GM18867 (cell line): ENCODE data around the gene C9.
"Not testable (repeated sequence)": the region's sequence is repeated elsewhere in the genome, so short reads cannot be mapped to it uniquely, and the experiment has no call there.

Source experiments
- ATAC-seq: cut with Tn5 transposase; IDR thresholded peaks from one replicate; pipeline ENCODE4 v1.9.1; 2021; ENCODE audit warnings: mild to moderate bottlenecking, moderate library complexity; ENCODE audit not compliant: unreplicated experiment

Gene C9

DNA sequence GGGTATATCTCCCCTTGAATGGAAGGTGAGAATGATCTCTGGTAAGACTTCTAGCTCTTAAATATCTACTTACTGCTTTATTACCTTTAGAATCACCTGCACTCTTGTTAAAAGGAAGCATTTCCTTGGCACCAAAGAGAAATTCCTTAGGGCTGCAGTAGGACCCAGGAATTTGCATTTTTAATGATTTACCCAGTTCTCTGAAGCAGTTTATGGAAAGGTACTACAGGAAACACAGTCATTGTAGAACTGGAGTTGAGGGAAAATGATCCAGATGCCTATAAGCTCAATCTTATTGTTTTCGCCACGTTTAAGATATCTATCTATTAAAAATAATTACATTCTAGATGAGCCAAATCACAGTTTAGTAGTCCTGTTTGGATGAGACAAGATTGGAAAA is 9.5 kb upstream of the C9 start:
- no peak for ATAC-seq

DNA sequence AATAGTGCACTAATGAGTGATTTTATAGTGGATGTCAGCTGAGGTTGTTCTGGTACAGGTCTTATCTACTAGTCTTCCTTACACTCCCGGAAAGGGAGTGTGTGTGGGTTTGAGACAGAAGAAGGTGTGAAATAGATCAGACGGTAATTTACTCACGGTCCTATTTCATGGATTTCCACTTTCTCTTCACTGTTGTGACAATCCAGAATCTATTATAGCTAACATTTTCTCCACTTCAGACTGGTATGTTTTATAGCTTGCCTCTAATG is 7.0 kb upstream of the C9 start:
- ATAC-seq, result no peak

DNA sequence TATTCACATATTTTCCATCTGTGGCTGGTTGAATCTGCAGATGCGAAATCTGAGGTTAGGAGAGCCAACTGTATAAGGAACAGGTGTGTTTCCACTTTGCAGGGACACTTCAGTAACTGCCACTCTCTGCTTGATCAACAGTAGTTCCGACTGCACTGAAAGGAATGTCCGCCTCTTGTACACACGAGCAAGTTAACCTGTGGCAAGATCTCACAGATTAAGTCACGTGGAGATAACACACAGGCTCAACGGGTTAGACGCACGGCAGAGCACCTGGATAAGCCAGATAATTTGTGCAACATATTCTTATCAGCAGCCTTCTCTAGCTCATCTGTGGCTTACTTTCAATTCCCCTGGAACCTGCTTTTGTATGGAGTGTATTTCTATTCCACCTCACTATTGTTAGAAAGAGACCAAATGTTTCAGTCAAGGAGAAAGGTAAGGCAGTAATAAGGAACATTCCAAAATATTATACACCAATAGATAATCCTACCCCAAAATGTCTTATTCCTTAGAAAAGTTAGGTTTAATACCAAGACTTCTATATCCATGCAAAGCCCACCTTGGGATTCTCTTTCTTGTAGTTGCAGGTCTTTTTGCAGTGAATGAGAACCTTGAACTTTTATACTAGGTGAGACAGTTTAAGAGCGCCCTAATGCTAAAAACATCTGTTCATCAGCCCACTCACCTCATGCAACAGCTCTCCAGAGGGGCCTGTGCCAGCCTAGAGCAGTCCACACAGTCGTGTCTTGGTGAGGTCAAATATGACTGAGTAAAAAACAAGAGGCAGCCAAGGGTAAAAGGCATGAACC is 6.5 kb upstream of the C9 start:
- no peak for ATAC-seq

DNA sequence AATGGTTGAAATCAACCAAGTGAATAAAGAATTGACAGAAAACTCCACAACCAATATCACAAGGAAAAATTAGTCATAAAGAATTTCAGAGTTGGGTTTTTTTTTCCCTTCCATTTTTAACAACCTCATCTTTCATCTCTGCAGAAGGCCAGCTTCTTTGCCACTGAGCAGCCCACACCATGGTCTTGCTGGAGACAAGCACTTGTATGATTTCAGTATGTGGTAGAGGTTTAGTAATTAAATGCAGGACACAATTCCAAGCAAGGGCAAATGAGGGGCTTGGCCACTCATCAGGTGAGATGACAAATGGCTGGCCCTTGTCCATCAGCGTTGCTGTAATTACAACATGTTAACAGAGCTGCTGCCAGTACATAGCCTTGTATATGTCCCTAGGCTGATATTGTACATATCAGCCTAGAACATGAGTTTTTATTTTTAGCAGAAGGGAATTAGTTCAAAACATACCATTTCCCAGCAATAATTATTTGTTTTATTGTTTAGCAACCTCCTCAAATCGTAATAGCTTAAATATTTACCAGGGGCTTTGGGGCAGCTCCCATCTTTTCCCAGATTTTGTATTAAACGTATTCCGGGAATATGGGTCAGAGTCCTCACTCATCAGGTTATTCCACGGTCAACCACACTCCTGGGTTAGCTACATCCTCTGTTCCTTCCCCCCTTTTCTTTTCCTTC is 5.0 kb upstream of the C9 start:
- no peak for ATAC-seq

DNA sequence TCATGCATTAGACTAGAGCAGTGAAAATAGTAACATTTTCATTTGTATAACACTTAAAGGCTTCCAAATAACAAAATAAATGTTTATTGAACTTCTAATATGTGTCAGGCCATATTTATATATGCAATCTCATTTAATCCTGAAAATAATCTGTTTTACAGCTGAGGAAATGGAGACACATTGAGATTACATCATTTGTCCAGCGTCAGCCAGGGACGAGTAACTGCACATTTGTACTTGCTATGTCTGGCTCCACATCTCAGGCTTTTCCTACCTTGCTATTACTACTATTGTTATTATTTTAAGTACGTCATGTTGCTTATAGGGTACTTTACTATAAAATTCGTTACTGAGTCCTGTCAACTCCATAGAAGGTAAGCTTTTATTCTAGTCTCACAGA is 3.8 kb upstream of the C9 start:
- no peak for ATAC-seq

DNA sequence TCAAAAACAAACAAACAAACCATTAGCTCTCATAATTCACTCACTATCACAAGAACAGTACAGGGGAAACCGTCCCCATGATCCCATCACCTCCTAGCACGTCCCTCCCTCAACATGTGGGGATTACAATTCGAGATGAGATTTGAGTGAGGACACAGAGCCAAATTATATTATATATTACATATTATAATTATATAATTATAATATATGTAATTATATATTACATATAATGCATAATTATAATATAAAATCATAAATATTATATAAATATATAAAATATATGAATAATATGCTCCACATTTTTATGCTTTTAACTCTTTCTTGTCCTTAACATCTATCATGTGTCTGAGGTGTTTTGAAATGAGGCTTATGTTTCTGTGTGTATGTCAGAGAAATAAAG is 3.4 kb upstream of the C9 start:
- no peak for ATAC-seq

DNA sequence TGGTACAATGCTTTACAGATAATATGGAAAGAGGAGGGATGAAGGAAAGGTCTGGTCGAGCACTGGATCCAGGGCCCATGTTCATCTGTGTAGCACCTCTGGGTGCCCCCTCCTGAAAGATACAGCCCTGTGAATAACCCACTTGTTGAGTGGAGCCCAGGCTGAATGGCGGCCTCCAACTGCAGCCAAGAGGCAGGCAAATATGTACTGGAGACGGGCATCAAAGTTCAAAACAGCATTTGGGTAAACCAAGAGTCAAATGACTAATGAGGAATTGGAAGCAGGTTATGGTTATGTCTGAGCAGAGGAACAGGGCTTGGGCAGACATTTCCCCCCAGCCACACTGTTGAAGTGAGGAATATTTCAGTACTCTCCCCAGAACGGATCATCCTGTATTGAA is 1.1 kb downstream of the C9 start:
- ATAC-seq, result no peak

DNA sequence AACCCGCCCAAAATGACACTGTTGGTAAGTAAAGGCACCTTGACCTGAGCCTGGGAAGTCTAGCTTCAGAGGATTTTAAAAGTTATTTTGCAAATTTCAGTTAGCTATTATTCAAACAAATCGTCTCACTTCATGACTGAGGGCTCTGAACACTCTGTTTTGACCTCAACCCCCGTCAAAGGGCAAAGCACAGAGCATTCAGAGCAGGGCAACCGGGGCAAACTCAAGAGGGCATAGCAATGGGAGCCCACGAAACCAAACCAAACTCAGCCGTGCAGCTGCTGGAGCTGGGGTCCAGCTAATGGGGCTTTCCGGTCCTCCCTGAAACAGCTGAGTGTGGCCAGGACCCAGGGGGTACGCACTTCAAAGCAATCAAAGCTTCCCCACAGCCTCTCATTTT is 1.6 kb downstream of the C9 start:
- ATAC-seq, result no peak

DNA sequence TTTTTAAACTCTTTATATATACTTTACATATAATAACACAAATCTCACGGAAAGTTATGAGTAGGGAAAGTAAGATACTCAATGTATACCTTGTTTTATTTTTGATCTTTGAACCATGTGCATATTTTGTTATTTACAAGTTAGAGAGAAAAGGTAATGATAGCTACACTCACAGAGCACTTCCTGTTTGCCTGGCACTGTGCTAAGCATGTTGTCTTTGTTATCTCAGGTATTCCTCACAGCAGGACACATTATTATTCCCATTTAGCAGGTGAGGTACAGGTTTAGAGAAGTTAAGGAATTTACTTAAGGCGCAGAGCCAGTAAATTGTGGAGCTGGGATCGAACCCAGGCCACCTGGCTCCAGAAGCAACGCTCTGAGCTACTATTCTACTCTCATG is 3.0 kb downstream of the C9 start:
- ATAC-seq, result no peak

DNA sequence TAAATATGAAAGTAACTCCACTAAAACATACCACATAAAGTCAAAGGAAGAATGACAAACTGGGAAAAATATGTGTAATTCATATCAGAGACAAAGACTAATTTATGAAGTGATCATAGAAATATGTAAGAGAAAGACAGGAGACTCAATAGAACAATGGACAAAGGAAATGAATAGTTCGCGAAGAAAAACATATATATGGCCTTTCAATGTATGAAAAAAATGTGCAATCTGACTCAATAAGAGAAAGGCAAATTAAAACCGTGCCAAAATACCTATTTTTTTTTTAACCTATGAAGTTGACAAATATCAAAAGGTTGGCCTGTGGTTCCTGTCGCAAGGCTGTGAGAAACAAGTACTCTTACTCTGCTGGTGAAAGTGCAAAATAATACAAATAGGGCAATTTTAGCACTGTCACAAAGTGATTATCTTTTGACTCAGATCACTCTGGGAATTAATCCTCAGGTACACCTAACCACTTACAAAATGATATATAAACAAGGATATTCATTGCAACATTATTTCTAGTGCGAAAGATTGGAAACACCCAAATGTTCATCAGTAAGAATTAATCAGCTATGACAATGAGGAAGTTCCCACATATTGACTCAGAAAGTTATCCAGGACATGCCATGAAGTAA is 3.7 kb downstream of the C9 start:
- no peak for ATAC-seq

DNA sequence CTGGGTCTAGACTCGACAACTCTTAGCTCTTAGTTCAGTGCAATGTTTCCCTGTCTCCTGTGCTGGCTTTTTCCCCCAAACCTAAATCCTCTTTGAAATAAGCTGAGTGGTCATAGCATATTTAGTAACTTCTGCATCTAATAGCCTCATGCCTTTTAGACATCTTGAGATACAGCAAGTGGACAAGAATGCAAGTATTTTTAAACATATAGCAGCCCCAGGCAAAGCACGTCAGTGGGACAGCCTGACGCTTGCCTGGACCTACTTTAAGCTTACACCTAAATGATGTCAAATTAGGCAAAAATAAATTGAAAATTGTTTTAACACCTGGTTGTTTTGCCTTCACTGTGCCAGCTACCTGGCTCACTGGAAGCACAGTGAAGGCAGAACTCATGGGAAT is 8.0 kb downstream of the C9 start:
- ATAC-seq, result no peak

DNA sequence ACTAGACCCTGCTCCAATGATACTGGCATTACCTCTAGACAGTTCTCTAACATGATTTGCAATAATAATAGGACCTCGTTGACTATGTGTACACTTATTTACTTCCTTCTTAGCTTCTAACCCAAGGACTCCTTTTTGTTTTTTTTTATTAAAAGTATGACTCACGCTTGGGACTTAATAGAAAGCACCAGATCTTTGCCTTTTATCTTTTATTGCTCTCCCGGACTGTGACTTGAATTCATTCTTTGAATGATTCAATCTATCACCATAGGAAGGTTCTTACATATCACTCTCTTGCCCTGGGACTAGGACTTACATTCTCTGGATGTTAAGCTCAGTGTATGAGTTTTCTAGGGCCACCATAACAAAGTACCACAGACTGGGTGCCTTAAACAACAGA is 9.0 kb downstream of the C9 start:
- ATAC-seq, result no peak

DNA sequence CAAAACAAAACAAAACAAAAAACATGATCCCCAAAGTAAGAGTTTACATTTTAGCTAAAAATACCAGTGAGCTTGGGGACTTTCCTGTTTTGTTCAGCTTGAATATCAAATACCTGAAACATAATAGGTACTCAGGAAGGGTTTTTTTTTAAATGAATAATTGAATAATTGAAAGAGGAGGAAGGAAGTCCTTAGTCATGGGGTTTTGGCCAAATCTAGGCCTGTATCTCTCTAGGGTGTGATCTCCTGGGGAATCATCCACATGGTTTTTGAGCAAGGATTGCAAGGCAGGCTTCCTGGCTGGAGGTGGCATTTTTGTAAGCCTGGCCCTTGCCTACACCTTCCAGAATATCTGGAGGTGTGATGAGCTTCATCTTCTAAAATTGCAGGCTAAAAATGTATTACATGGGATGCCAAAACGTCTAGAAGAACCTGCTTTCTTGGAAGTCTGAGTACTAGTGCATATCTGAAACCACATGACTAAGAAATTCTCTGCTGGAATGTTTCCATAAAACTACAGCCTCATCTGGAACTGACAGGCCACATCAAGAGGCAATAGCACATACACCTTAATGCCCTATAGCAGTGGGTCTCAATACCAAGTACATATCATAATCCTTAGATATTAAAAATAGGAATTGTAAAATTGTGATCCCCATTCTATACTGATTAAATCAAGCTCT is 10.4 kb downstream of the C9 start:
- no peak for ATAC-seq

DNA sequence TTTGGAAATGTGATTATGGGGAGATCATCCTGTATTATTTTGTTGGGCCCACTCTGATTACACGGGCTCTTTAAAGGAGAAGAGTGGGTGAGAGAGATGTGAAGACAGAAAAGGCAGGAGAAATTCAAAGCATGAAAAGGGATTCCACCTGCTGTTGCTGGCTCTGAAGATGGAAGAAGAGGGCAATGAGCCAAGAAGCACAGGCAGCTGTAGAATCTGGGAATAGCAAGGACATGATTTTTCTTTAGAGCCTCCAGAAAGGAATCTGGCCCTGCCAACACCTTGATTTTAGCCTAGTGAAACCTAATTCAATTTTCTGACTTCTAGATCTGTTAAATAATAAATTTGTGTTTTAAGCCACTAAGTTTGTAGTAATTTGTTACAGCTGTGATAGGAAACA is 11.3 kb downstream of the C9 start:
- no peak for ATAC-seq

DNA sequence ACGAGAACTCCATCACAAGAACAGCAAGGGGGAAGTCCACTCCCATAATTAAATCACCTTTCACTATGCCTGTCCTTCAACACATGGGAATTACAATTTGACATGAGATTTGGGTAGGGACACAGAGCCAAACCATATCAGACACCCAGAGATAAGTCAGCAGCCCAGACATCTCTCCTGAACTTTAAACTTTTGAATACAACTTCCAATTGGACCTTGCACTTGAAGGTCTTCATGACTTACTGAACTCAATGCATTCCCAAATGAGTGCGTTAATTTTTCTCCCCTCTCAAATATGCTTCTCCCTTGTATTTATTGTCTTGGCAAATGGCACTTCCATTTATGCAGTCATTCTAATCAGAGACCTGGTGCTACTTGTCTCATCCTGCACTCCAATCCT is 12.1 kb downstream of the C9 start:
- no peak for ATAC-seq

DNA sequence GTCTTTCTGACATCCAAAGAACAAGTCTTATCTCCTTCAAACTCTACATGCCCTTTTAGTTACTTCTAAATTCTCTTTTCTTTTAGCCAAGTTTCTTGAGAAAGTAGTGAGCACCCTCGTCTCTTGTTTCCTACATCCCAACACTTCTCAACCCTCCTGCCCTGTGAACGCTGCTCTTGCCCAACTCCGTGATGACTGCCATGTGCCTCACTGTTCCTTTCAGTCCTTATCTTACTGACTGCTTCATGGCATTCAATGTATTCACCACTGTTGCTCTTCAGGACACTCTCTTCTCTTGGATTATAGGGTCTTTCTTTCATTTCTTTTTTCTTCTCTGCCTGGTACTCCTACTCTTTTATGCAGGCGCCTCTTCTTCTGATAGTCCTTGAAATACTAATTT is 14.8 kb downstream of the C9 start:
- no peak for ATAC-seq

DNA sequence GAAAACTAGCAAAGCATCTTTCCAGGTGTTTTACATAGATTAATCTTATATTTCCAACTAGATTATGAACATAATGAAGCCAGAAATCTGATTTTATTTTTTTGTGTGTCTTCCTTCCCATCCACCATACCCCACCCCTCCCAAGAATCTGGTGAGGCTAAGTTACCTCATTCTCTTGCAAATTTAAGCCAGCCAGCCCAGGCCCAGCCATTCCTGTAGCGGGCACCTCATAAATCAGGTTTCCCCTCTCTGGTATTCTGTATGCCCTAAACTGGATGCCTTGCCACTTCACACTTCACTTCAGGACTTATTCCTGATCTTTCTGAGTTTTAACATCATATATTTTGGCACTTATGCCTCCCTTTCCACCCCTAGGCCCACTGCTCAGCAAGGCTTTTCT is 21.8 kb downstream of the C9 start:
- no peak for ATAC-seq

DNA sequence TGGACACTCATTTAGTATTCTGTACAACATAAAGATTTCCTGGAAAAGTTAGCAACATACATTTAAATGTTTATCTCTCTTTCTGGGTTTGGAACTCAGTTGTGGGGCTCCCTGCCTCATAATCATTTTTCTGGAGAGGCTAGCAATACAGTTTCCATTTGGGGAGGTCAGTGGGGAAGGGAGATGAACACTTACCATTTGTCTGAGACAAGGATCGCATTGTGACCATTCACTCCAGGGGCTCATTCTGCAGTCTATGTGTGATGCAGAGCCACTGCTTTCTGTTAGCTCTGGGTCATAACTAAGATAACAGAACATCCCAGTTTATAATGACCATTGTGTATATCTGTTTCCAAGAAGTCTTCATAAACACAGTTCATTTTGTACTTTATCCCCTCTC is 22.4 kb downstream of the C9 start:
- ATAC-seq, result no peak

DNA sequence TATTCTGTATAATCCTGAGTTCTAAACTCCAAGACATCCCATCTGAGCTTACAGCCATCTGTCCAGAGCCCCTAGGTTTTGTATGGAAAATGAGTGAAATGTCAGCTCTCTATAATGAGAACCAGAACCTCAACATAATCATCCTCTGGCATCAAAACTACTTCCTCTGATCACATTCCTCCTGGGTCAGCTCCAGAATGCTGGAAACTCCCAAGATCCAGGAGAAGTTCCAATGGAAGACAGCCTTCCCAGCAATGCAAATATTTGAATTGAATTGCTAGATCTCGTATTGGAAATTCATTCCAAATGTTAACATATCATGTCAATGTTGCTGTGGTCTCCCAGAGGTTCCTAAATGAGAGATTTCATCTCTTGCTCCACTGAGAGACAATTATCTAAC is 23.8 kb downstream of the C9 start:
- no peak for ATAC-seq

DNA sequence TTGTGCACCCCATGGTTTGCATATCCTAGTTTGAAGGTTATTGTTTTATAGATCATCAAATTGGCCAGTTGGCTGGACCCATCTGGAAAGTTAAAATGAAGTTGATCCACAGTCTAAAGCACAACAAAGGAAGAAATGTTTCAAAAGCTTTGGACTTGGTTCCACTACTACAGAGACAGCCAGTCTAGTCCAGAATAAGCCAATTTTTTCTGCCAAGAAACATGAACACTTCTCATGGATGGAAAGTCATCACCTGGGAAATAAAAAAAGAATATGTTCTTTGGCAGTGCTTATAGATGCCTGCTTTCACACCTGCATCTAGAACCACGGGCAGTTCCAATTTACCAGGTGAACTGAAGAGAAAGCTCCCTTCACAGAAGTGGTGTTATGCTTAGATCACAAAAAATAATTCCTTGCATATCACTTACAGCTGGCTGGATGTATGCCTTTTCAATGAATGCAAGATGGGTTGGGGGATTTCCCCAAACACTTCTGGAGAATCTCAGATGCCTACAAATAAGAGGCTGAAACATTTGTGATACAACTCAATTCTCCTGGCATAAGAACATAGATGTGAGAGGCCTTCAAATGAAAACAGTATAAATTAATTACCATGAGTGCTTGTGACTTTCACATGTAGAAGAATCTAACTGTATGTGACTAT is 26.9 kb downstream of the C9 start:
- no peak for ATAC-seq

DNA sequence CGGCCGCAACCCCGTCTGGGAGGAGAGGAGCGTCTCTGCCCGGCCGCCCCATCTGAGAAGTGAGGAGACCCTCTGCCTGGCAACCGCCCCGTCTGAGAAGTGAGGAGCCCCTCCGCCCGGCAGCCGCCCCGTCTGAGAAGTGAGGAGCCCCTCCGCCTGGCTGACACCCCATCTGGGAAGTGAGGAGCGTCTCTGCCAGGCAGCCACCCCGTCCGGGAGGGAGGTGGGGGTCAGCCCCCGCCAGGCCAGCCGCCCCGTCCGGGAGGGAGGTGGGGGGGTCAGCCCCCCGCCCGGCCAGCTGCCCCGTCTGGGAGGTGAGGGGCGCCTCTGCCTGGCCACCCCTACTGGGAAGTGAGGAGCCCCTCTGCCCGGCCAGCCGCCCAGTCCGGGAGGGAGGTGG is 30.0 kb downstream of the C9 start:
- not testable (repeated sequence) for ATAC-seq
